Measurements from ENCODE around the gene DIP2C.

GRCh38 chr10:575402-576129 is 113.9 kb downstream of the DIP2C start:
- TF ChIP-seq CTCF (IDR thresholded peaks at IDR 0.05) (no peak), POLR2A (IDR thresholded peaks at IDR 0.05) (no peak)
